Small intestine (tissue), 7 donors: ENCODE results near the gene TAF11L5. TPM values are rescaled to one million over a fixed set of nuclear protein-coding genes. Genes with fewer than 3 reads are reported as not detected.
"Not testable (repeated sequence)": the region's sequence is repeated elsewhere in the genome, so short reads cannot be mapped to it uniquely, and the experiment has no call there.

Experiments
- DNase-seq, 2 donors: peaks; one replicate each; pipeline versions ENCODE4 v3.0.0 to v3.0.0-alpha.2; 2013
- FAIRE-seq: peaks from 2 replicates; lab custom pipeline; 2012; peaks lifted over from hg19 to GRCh38; lab: Jason Lieb, UNC
- H3K27ac ChIP-seq, 3 donors: one replicate each; pipeline ENCODE4 v1.5.1; 2013; ENCODE audit warnings: low read length in 2 of 3, mild to moderate bottlenecking in 2 of 3, control low read depth in 1 of 3, inconsistent platforms in 1 of 3, low read depth in 1 of 3, moderate library complexity in 1 of 3
- H3K27me3 ChIP-seq, 3 donors: one replicate each; pipeline ENCODE4 v1.6.1; 2013; ENCODE audit warnings: low read length in 3 of 3, inconsistent platforms in 1 of 3; ENCODE audit not compliant: control insufficient read depth in 3 of 3, insufficient read depth in 3 of 3
- H3K36me3 ChIP-seq, 3 donors: one replicate each; pipeline ENCODE4 v1.6.1; 2013; ENCODE audit warnings: low read length in 3 of 3, inconsistent platforms in 1 of 3, low read depth in 1 of 3, mild to moderate bottlenecking in 1 of 3, moderate library complexity in 1 of 3; ENCODE audit not compliant: control insufficient read depth in 3 of 3, insufficient read depth in 2 of 3
- H3K4me1 ChIP-seq, 3 donors: one replicate each; pipeline ENCODE4 v1.6.1; 2013; ENCODE audit warnings: low read length in 2 of 3, inconsistent platforms in 1 of 3, low read depth in 1 of 3, mild to moderate bottlenecking in 1 of 3, moderate library complexity in 1 of 3; ENCODE audit not compliant: control insufficient read depth in 3 of 3, insufficient read depth in 2 of 3
- H3K4me3 ChIP-seq, 3 donors: one replicate each; pipeline ENCODE4 v1.5.1; 2013; ENCODE audit warnings: low read length in 3 of 3, control low read depth in 1 of 3, inconsistent platforms in 1 of 3, low read depth in 1 of 3, mild to moderate bottlenecking in 1 of 3, moderate library complexity in 1 of 3
- H3K9me3 ChIP-seq, 2 donors: one replicate each; pipeline ENCODE4 v1.6.1; 2013; ENCODE audit warnings: low read depth in 1 of 2, low read length in 1 of 2; ENCODE audit not compliant: control insufficient read depth in 2 of 2, insufficient read depth in 1 of 2
- WGBS, 3 donors: extraction: QIAGEN DNeasy Blood & Tissue Kit; methylation state at CpG; one replicate each; pipeline ENCODE4 v1.1.7; 2013; 5-methylcytosine and 5-hydroxymethylcytosine counted together
- polyA plus RNA-seq, 4 donors: library from polyadenylated mRNA; stranded (reverse) in 3 of 4; unstranded in 1 of 4; fragments of 200-250 nt in 3 of 4; fragments of 120-200 nt in 1 of 4; gene quantifications; one replicate each; pipeline versions ENCODE4 v1.2.1 to v1.2.3, GENCODE V29; 2013
- donor health status: healthy with polysubstance abuse.
- donor health status: control.
- donor health status: control.
- donor health status: Bipolar disorder and iron deficiency.
- donor health status: healthy.

TAF11L5 gene
- polyA plus RNA-seq, 4 donors: not detected

- Histone ChIP-seq H3K36me3 (no peaks in the 10 kb centered on the region), H3K9me3 (no peaks in the 10 kb centered on the region), H3K27ac (no peak overlapping the region), H3K4me3 (no peak overlapping the region), H3K27me3 (no peaks in the 10 kb centered on the region), H3K4me1 (no peaks in the 10 kb centered on the region)
- WGBS, 3 donors: 84 to 88% (median 87%) methylated on average over 3 of the region's 3 CpGs
- DNase-seq: no peak
- no peak for FAIRE-seq
These were observed 32.3 kb upstream of the TAF11L5 start for GRCh38 chr5:17492770-17493169.

- Histone ChIP-seq H3K9me3 (peaks cover 0 to 3% of the 10 kb centered on the region in 2 donors), H3K27me3 (no peaks in the 10 kb centered on the region), H3K4me1 (no peaks in the 10 kb centered on the region), H3K27ac (no peak overlapping the region), H3K4me3 (no peak overlapping the region), H3K36me3 (no peaks in the 10 kb centered on the region)
- FAIRE-seq: no peak
- WGBS, 3 donors: 37 to 70% (median 51%) methylated on average over 4 of the region's 4 CpGs
- no peak for DNase-seq
These were observed 27.6 kb upstream of the TAF11L5 start for GRCh38 chr5:17497446-17497845.

DNA sequence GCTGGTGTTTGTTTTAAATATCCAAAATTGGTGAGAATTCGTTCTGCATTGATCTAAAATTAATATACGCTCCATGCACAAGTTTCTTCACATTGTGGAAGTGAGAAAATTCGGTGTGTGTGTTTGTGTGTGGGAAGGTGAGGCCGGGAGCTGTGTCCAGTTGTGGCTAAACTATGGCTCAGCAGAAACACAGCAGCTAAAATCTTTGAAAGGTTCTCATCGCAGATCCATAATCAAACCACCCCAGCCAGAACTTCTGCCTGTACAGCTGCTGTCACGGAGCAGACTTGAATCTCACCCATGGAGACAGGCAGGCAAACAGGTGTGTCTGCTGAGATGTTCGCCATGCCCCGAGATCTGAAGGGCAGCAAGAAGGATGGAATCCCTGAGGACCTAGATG lies 27.1 kb upstream of the TAF11L5 start, which contains the start of gene TAF11L2:
Gene TAF11L2, plus strand, starts transcription at position 301 of the 400 bp plus-strand sequence.
- not testable (repeated sequence) for H3K27ac ChIP-seq, H3K36me3 ChIP-seq, H3K4me1 ChIP-seq, DNase-seq, H3K9me3 ChIP-seq, H3K27me3 ChIP-seq, FAIRE-seq
- 75 to 86% (median 81%) methylated on average over 8 of the region's 8 CpGs for WGBS, 3 donors
- peak within 1 kb of the TSS in 1 of 3 donors; percentile 15 for H3K4me3 ChIP-seq

GRCh38 chr5:17511775-17512325 lies 13.2 kb upstream of the TAF11L5 start:
- Histone ChIP-seq H3K4me1 (no peaks in the 10 kb centered on the region), H3K4me3 (no peak overlapping the region), H3K27me3 (no peaks in the 10 kb centered on the region), H3K36me3 (no peaks in the 10 kb centered on the region), H3K9me3 (no peaks in the 10 kb centered on the region), H3K27ac (no peak overlapping the region)
- no peak for DNase-seq
- no peak for FAIRE-seq
- 87 to 92% (median 91%) methylated on average over 17 of the region's 17 CpGs for WGBS, 3 donors

DNA sequence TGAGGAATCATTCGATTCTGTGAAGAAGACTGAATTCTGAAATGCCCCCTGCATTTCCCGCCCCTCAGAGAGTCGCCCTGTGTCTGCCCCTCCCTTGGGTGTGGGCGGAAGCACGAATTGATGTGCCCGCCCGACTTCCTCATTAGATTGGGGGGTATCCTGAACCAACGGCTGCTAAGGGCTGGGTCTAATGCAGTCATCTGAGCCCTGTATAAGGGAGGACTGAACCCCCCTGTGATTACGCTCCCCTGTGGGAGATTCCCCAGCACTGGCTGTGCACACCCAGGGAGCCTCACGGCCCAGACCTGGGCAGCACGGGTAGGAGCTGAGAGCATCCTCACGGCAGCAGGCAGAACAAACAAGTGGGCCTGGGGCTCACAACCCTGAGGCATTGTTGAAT lies 7.5 kb upstream of the TAF11L5 start:
- FAIRE-seq, H3K27me3 ChIP-seq, H3K4me3 ChIP-seq, H3K27ac ChIP-seq, H3K9me3 ChIP-seq, DNase-seq, H3K4me1 ChIP-seq, H3K36me3 ChIP-seq: not testable (repeated sequence)
- 82 to 84% (median 84%) methylated on average over 8 to 10 of the region's 12 CpGs for whole genome bisulfite sequencing, 3 donors

GRCh38 chr5:17518067-17518466 lies 7.0 kb upstream of the TAF11L5 start, which contains the start of gene TAF11L3:
TSS of gene TAF11L3 (plus strand) at chr5:17518367.
- no CpG with 5 or more reads among the region's 15 CpGs for WGBS, 3 donors
- FAIRE-seq, DNase-seq, H3K4me3 ChIP-seq, H3K27me3 ChIP-seq, H3K4me1 ChIP-seq, H3K36me3 ChIP-seq, H3K9me3 ChIP-seq, H3K27ac ChIP-seq: not testable (repeated sequence)

- WGBS, 3 donors: 92 to 95% (median 94%) methylated on average over 8 of the region's 14 CpGs
- FAIRE-seq, H3K4me1 ChIP-seq, DNase-seq, H3K36me3 ChIP-seq, H3K4me3 ChIP-seq, H3K27ac ChIP-seq, H3K27me3 ChIP-seq, H3K9me3 ChIP-seq: not testable (repeated sequence)
These were observed 5.5 kb upstream of the TAF11L5 start for GRCh38 chr5:17519508-17519907.

DNA sequence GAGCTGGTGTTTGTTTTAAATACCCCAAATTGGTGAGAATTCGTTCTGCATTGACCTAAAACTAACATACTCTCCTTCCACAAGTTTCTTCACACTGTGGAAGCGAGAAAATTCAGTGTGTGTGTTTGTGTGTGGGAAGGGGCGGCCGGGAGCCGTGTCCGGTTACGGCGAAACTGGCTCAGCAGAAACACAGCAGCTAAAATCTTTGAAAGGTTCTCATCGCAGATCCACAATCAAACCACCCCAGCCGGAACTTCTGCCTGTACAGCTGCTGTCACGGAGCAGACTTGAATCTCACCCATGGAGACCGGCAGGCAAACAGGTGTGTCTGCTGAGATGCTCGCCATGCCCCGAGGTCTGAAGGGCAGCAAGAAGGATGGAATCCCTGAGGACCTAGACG lies 3.5 kb upstream of the TAF11L5 start, which contains the start of gene TAF11L4:
Gene TAF11L4, plus strand, starts transcription at position 301 of the 400 bp plus-strand sequence.
- H3K4me1 ChIP-seq, H3K27me3 ChIP-seq, FAIRE-seq, DNase-seq, H3K9me3 ChIP-seq, H3K4me3 ChIP-seq, H3K27ac ChIP-seq, H3K36me3 ChIP-seq: not testable (repeated sequence)
- WGBS, 3 donors: no CpG with 5 or more reads among the region's 15 CpGs

DNA sequence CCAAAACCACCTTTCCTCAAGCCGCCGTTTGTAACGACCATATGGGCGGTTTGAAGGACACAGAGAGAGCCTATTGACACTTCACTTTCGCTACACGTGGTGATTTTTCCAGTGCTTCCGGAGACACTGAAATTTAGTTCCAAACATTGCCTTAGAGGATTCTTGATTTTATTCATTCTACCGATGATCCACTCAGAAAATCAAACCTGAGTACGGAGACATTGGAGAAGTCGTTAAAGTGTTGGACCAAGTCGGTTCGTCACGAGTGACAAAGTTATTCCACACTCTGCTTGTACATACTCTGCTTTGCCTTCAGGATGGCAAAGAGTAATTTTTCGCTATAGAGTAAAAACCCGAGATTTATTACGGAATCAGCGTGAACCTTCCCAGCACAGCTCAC lies 1.5 kb downstream of the TAF11L5 start:
- 91 to 95% (median 92%) methylated on average over 9 of the region's 17 CpGs for WGBS, 3 donors
- H3K9me3 ChIP-seq, H3K27me3 ChIP-seq, FAIRE-seq, H3K4me1 ChIP-seq, H3K4me3 ChIP-seq, H3K36me3 ChIP-seq, H3K27ac ChIP-seq: not testable (repeated sequence)
- peak in 1 of 2 donors; percentile 31 for DNase-seq
